Liver (tissue), 9 donors: ENCODE results near the gene PSMD1. TPM values are rescaled to one million over a fixed set of nuclear protein-coding genes. Genes with fewer than 3 reads are reported as not detected.

ENCODE experiments used
- DNase-seq: peaks from one replicate; pipeline ENCODE4 v3.0.0-alpha.2; 2017; ENCODE audit warnings: low spot score
- H3K27ac ChIP-seq, 2 donors: one replicate each; pipeline ENCODE4 v1.7.0; 2013; ENCODE audit warnings: inconsistent platforms in 2 of 2, low read length in 2 of 2, control low read depth in 1 of 2, low read depth in 1 of 2, mild to moderate bottlenecking in 1 of 2
- H3K27me3 ChIP-seq, 4 donors: one replicate each; pipeline versions ENCODE4 v1.6.1 to v1.7.0; 2013; ENCODE audit warnings: low read length in 3 of 4, inconsistent platforms in 1 of 4, mild to moderate bottlenecking in 1 of 4, moderate library complexity in 1 of 4; ENCODE audit not compliant: control insufficient read depth in 4 of 4, insufficient read depth in 4 of 4
- H3K36me3 ChIP-seq, 4 donors: one replicate each; pipeline versions ENCODE4 v1.6.1 to v1.7.0; 2013; ENCODE audit warnings: low read length in 3 of 4, mild to moderate bottlenecking in 3 of 4, low read depth in 1 of 4, moderate library complexity in 1 of 4; ENCODE audit not compliant: control insufficient read depth in 4 of 4, insufficient read depth in 3 of 4
- H3K4me1 ChIP-seq, 4 donors: one replicate each; pipeline versions ENCODE4 v1.6.1 to v1.7.0; 2013; ENCODE audit warnings: low read length in 3 of 4, mild to moderate bottlenecking in 3 of 4, moderate library complexity in 1 of 4; ENCODE audit not compliant: control insufficient read depth in 4 of 4, insufficient read depth in 4 of 4
- H3K4me3 ChIP-seq, 3 donors: one replicate each; pipeline versions ENCODE4 v1.6.1 to v1.7.0; 2013; ENCODE audit warnings: low read length in 3 of 3, control low read depth in 1 of 3, low read depth in 1 of 3, mild to moderate bottlenecking in 1 of 3
- H3K9ac ChIP-seq, 2 donors: one replicate each; pipeline ENCODE4 v1.7.0; 2013; ENCODE audit warnings: low read length in 2 of 2, mild to moderate bottlenecking in 2 of 2, moderate library complexity in 2 of 2, control low read depth in 1 of 2, low read depth in 1 of 2
- H3K9me3 ChIP-seq, 4 donors: one replicate each; pipeline versions ENCODE4 v1.6.1 to v1.7.0; 2013; ENCODE audit warnings: low read length in 3 of 4; ENCODE audit not compliant: control insufficient read depth in 4 of 4
- ATF3 ChIP-seq: IDR thresholded peaks from 2 replicates; pipeline ENCODE4 v1.6.1; 2016; ENCODE audit warnings: antibody characterized with exemption
- CTCF ChIP-seq: fragments of 150-350 bp; IDR thresholded peaks from 2 replicates; pipeline ENCODE4 v1.5.1; 2017; ENCODE audit warnings: improper control_type of control experiment, low read depth, low read length; ENCODE audit not compliant: missing input control
- EGR1 ChIP-seq, 2 donors: IDR thresholded peaks; 2 replicates each; pipeline ENCODE4 v1.6.1; 2016 to 2018; ENCODE audit warnings: antibody characterized with exemption in 2 of 2, low read depth in 2 of 2
- FOXA1 ChIP-seq: IDR thresholded peaks from 2 replicates; pipeline ENCODE4 v1.6.1; 2016; ENCODE audit warnings: antibody characterized with exemption
- FOXA2 ChIP-seq: IDR thresholded peaks from 2 replicates; pipeline ENCODE4 v1.6.1; 2016; ENCODE audit warnings: antibody characterized with exemption
- GABPA ChIP-seq, 2 donors: IDR thresholded peaks in 1 of 2; conservative IDR thresholded peaks in 1 of 2; 2 replicates each; pipeline ENCODE4 v1.6.1; 2016; ENCODE audit warnings: antibody characterized with exemption in 2 of 2, mild to moderate bottlenecking in 1 of 2, moderate library complexity in 1 of 2
- HNF4A ChIP-seq, 2 donors: conservative IDR thresholded peaks; 2 replicates each; pipeline ENCODE4 v1.6.1; 2016; ENCODE audit warnings: antibody characterized with exemption in 2 of 2, mild to moderate bottlenecking in 2 of 2
- HNF4G ChIP-seq: IDR thresholded peaks from 2 replicates; pipeline ENCODE4 v1.6.1; 2016; ENCODE audit warnings: antibody characterized with exemption
- JUND ChIP-seq, 2 donors: IDR thresholded peaks; 2 replicates each; pipeline ENCODE4 v1.6.1; 2016; ENCODE audit warnings: antibody characterized with exemption in 2 of 2
- MAX ChIP-seq: IDR thresholded peaks from 2 replicates; pipeline ENCODE4 v1.6.1; 2016; ENCODE audit warnings: antibody characterized with exemption
- NR2F2 ChIP-seq: IDR thresholded peaks from 2 replicates; pipeline ENCODE4 v1.6.1; 2016; ENCODE audit warnings: antibody characterized with exemption
- RAD21 ChIP-seq, 2 donors: IDR thresholded peaks; 2 replicates each; pipeline ENCODE4 v1.6.1; 2016; ENCODE audit warnings: antibody characterized with exemption in 2 of 2, mild to moderate bottlenecking in 2 of 2
- REST ChIP-seq: IDR thresholded peaks from 2 replicates; pipeline ENCODE4 v1.6.1; 2016; ENCODE audit warnings: antibody characterized with exemption, mild to moderate bottlenecking
- RXRA ChIP-seq, 2 donors: IDR thresholded peaks; 2 replicates each; pipeline ENCODE4 v1.6.1; 2017 to 2018; ENCODE audit warnings: antibody characterized with exemption in 2 of 2, mild to moderate bottlenecking in 1 of 2
- SP1 ChIP-seq: IDR thresholded peaks from 2 replicates; pipeline ENCODE4 v1.6.1; 2018; ENCODE audit warnings: antibody characterized with exemption, mild to moderate bottlenecking
- YY1 ChIP-seq: IDR thresholded peaks from 2 replicates; pipeline ENCODE4 v1.6.1; 2016; ENCODE audit warnings: antibody characterized with exemption, mild to moderate bottlenecking
- ZBTB33 ChIP-seq: IDR thresholded peaks from 2 replicates; pipeline ENCODE4 v1.6.1; 2016; ENCODE audit warnings: antibody characterized with exemption
- WGBS: extraction: QIAGEN DNeasy Blood & Tissue Kit; methylation state at CpG from one replicate; pipeline ENCODE4 v1.1.7; 2013; 5-methylcytosine and 5-hydroxymethylcytosine counted together
- polyA plus RNA-seq, 2 donors: library from polyadenylated mRNA; stranded (reverse) in 1 of 2; unstranded in 1 of 2; fragments of 200-250 nt in 1 of 2; fragments of >200 nt in 1 of 2; fragmentation: Nextera tagmentation in 1 of 2; extraction: Ambion mirVana in 1 of 2; gene quantifications; one replicate each; pipeline versions ENCODE4 v1.2.1 to v1.2.3, GENCODE V29; 2013 to 2015
- total RNA-seq, 2 donors: library from RNA; depleted of rRNA; stranded (reverse); fragments of >200 nt; gene quantifications; one replicate each; pipeline ENCODE4 v1.2.3, GENCODE V29; 2014
- donor health status: healthy.
- donor health status: healthy.
- donor health status: healthy.
- donor health status: healthy.
- donor health status: healthy.

Gene PSMD1
- total and polyA plus RNA-seq, 4 donors = 31.7 to 83.3 (median 68.1) TPM

- Histone ChIP-seq H3K4me1 (peaks cover 0 to 11% (median 5%) of the 10 kb centered on the region in 4 donors), H3K9ac (no peak overlapping the region), H3K27ac (no peak overlapping the region), H3K4me3 (no peak overlapping the region), H3K9me3 (no peaks in the 10 kb centered on the region), H3K36me3 (no peaks in the 10 kb centered on the region), H3K27me3 (no peaks in the 10 kb centered on the region)
- DNase-seq = no peak
- TF ChIP-seq RAD21 (IDR thresholded peaks at IDR 0.05) = peak; percentile 75 to 85
- TF ChIP-seq CTCF = peak; percentile 48
- peak; percentile 13 for TF ChIP-seq MAX
- TF ChIP-seq ZBTB33 = no peak
- no peak for TF ChIP-seq HNF4G
- TF ChIP-seq NR2F2 = no peak
- 72% methylated on average over 19 of the region's 19 CpGs for WGBS
Measured at GRCh38 chr2:231191896-231192872, 135.5 kb downstream of the PSMD1 start.

- WGBS = 90% methylated on average over 3 of the region's 3 CpGs
- Histone ChIP-seq H3K4me3 (no peak overlapping the region), H3K9ac (no peak overlapping the region), H3K36me3 (no peaks in the 10 kb centered on the region), H3K9me3 (no peaks in the 10 kb centered on the region), H3K27me3 (no peaks in the 10 kb centered on the region), H3K27ac (no peak overlapping the region), H3K4me1 (peaks cover 2 to 17% (median 10%) of the 10 kb centered on the region in 4 donors)
- TF ChIP-seq EGR1 (IDR thresholded peaks at IDR 0.05; ENCODE audit: low read depth in 2 of 2) = no peak
- TF ChIP-seq RXRA (IDR thresholded peaks at IDR 0.05) = no peak
- TF ChIP-seq JUND (IDR thresholded peaks at IDR 0.05) = no peak
- TF ChIP-seq FOXA2 = no peak
- no peak for TF ChIP-seq RAD21 (IDR thresholded peaks at IDR 0.05)
- TF ChIP-seq HNF4A (conservative IDR thresholded peaks at IDR 0.05) = no peak
- no peak for TF ChIP-seq MAX
- no peak for TF ChIP-seq REST
- TF ChIP-seq HNF4G = no peak
- TF ChIP-seq ZBTB33 = no peak
- TF ChIP-seq FOXA1 = no peak
- TF ChIP-seq YY1 = no peak
- TF ChIP-seq NR2F2 = no peak
- no peak for TF ChIP-seq SP1
- TF ChIP-seq ATF3 = no peak
- TF ChIP-seq GABPA (IDR thresholded peaks at IDR 0.05 in 1 of 2, conservative IDR thresholded peaks at IDR 0.05 in 1 of 2) = no peak
- no peak for TF ChIP-seq CTCF
- DNase-seq = no peak
Measured at GRCh38 chr2:231193216-231193615, 136.5 kb downstream of the PSMD1 start.
